Mesendoderm (in vitro differentiated cells): ENCODE measurements around the gene MFSD11.
"Not testable (repeated sequence)": the region's sequence is repeated elsewhere in the genome, so short reads cannot be mapped to it uniquely, and the experiment has no call there.

Source experiments
- DNase-seq: peaks from one replicate; pipeline ENCODE4 v3.0.0; 2013
- H2AK5ac ChIP-seq: 2 replicates; pipeline ENCODE4 v1.6.1; 2013; ENCODE audit warnings: low read length, inconsistent platforms
- H2BK120ac ChIP-seq: 2 replicates; pipeline ENCODE4 v1.6.1; 2013; ENCODE audit warnings: low read depth, mild to moderate bottlenecking, low read length, moderate library complexity, mixed read lengths
- H2BK15ac ChIP-seq: replicated peaks from 2 replicates; pipeline ENCODE4 v1.6.1; 2013; ENCODE audit warnings: low read depth, mild to moderate bottlenecking, moderate library complexity
- H2BK5ac ChIP-seq: 2 replicates; pipeline ENCODE4 v1.6.1; 2013; ENCODE audit warnings: low read length, inconsistent platforms
- H3K18ac ChIP-seq: 2 replicates; pipeline ENCODE4 v1.6.1; 2013; ENCODE audit warnings: mild to moderate bottlenecking, low read length, mixed read lengths
- H3K23ac ChIP-seq: one replicate; pipeline ENCODE4 v1.6.1; 2013; ENCODE audit warnings: low read length
- H3K27ac ChIP-seq: 2 replicates; pipeline ENCODE4 v1.5.1; 2013; ENCODE audit warnings: low read depth, mild to moderate bottlenecking, inconsistent platforms, low read length, moderate library complexity
- H3K27me3 ChIP-seq: 2 replicates; pipeline ENCODE4 v1.6.1; 2013; ENCODE audit warnings: low read length, control low read depth, mild to moderate bottlenecking, inconsistent platforms; ENCODE audit not compliant: insufficient read depth, poor library complexity
- H3K36me3 ChIP-seq: 2 replicates; pipeline ENCODE4 v1.6.1; 2013; ENCODE audit warnings: low read length, inconsistent platforms; ENCODE audit not compliant: control insufficient read depth, insufficient read depth
- H3K4ac ChIP-seq: one replicate; pipeline ENCODE4 v1.6.1; 2013; ENCODE audit warnings: low read depth, mild to moderate bottlenecking, low read length, moderate library complexity
- H3K4me1 ChIP-seq: 2 replicates; pipeline ENCODE4 v1.6.1; 2013; ENCODE audit warnings: low read depth, low read length, inconsistent platforms; ENCODE audit not compliant: control insufficient read depth
- H3K4me2 ChIP-seq: 2 replicates; pipeline ENCODE4 v1.6.1; 2013; ENCODE audit warnings: low read length
- H3K4me3 ChIP-seq: 2 replicates; pipeline ENCODE4 v1.5.1; 2013; ENCODE audit warnings: mild to moderate bottlenecking, low read length
- H3K56ac ChIP-seq: one replicate; pipeline ENCODE4 v1.6.1; 2013; ENCODE audit warnings: low read length
- H3K79me1 ChIP-seq: 2 replicates; pipeline ENCODE4 v1.6.1; 2013; ENCODE audit warnings: low read length, inconsistent platforms
- H3K79me2 ChIP-seq: 2 replicates; pipeline ENCODE4 v1.6.1; 2013; ENCODE audit warnings: mild to moderate bottlenecking, low read length; ENCODE audit not compliant: control insufficient read depth, insufficient read depth
- H3K9ac ChIP-seq: 2 replicates; pipeline ENCODE4 v1.6.1; 2013; ENCODE audit warnings: low read length, inconsistent platforms
- H4K5ac ChIP-seq: one replicate; pipeline ENCODE4 v1.6.1; 2013; ENCODE audit warnings: low read length
- H4K8ac ChIP-seq: one replicate; pipeline ENCODE4 v1.6.1; 2013; ENCODE audit warnings: low read depth, mild to moderate bottlenecking, control low read depth, low read length, moderate library complexity
- WGBS: extraction: QIAGEN DNeasy Blood & Tissue Kit; methylation state at CpG from one replicate; pipeline ENCODE4 v1.1.7; 2013; ENCODE audit warnings: low lambda C conversion rate, missing lambda C conversion rate; ENCODE audit not compliant: insufficient coverage; ENCODE audit errors: extremely low coverage; 5-methylcytosine and 5-hydroxymethylcytosine counted together

Gene MFSD11

GRCh38 chr17:76706817-76707216 is 31.1 kb upstream of the MFSD11 start:
- H3K4ac ChIP-seq: no peak overlapping the region

DNA sequence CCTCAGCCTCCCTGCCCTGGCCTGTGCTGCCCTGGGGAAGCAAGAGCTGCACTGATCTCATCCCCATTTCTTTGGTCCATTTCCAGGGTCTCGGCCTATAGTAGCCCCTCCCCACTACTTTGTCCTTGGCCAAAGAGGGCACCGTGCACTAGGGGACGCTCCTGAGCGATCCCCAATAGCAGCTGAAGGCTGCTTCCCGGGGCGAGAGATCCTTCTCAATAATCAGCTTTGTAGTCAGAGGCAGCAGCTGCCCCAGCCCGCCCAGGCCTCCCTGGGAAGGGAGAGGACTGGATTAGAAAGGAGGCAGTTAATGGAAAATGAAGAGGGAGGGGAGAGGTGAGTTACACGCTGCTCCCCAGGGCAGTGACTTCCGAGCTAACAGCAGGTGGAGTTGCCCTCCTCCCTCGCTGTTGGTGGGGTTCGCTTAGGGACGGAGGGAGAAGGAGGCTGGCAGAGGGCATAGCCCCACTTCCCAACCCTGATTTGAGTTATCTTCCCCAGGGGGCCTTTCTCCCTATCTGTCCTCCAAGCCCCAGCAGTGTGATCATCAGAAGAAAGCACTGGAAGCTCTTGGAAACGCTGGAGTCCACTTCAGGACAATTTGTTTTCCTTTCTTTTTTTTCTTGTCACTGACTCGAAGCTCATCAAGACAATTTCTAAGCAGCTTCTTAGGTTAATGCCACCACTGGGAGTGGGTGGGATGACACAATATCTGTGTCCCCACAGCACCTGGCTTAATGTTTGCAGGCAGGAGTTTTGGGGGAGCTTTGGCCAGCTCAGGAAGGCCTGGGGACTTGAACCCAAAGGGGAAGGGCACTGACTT is 29.7 kb upstream of the MFSD11 start:
- H3K36me3 ChIP-seq: no peaks in the 10 kb centered on the region
- H4K5ac ChIP-seq: no peak overlapping the region
- no peak overlapping the region for H4K8ac ChIP-seq
- H3K4me3 ChIP-seq: no peak overlapping the region
- H3K27me3 ChIP-seq: peaks cover 3% of the 10 kb centered on the region
- peak overlapping the region; percentile 69 for H3K56ac ChIP-seq
- H3K79me1 ChIP-seq: no peaks in the 10 kb centered on the region
- peak; percentile 92 for DNase-seq
- peaks cover 10% of the 10 kb centered on the region for H3K4me1 ChIP-seq
- H2AK5ac ChIP-seq: no peak overlapping the region
- no peak overlapping the region for H2BK120ac ChIP-seq
- H3K4ac ChIP-seq: no peak overlapping the region
- no peaks in the 10 kb centered on the region for H3K79me2 ChIP-seq
- H2BK5ac ChIP-seq: no peak overlapping the region
- no CpG with 5 or more reads among the region's 14 CpGs for WGBS
- H2BK15ac ChIP-seq: no peak overlapping the region
- H3K18ac ChIP-seq: no peak overlapping the region
- peak overlapping the region; percentile 24 for H3K9ac ChIP-seq
- H3K23ac ChIP-seq: no peak overlapping the region
- H3K4me2 ChIP-seq: peak overlapping the region; percentile 19
- no peak overlapping the region for H3K27ac ChIP-seq

More at GRCh38 chr17:76706817-76707216, 31.1 kb upstream of the MFSD11 start:
- H3K9ac ChIP-seq: no peak overlapping the region
- no peak overlapping the region for H4K5ac ChIP-seq
- H2BK120ac ChIP-seq: no peak overlapping the region
- H3K4me2 ChIP-seq: no peak overlapping the region
- peaks cover 3% of the 10 kb centered on the region for H3K27me3 ChIP-seq
- no peak for DNase-seq
- no peaks in the 10 kb centered on the region for H3K79me2 ChIP-seq
- no peak overlapping the region for H2BK15ac ChIP-seq
- no peaks in the 10 kb centered on the region for H3K79me1 ChIP-seq
- no peaks in the 10 kb centered on the region for H3K36me3 ChIP-seq
- WGBS: no CpG with 5 or more reads among the region's 3 CpGs
- H3K4me1 ChIP-seq: peaks cover 10% of the 10 kb centered on the region
- H4K8ac ChIP-seq: no peak overlapping the region
- no peak overlapping the region for H3K27ac ChIP-seq
- H3K23ac ChIP-seq: no peak overlapping the region
- no peak overlapping the region for H3K4me3 ChIP-seq
- no peak overlapping the region for H3K18ac ChIP-seq
- no peak overlapping the region for H2BK5ac ChIP-seq
- no peak overlapping the region for H2AK5ac ChIP-seq
- H3K56ac ChIP-seq: no peak overlapping the region

DNA sequence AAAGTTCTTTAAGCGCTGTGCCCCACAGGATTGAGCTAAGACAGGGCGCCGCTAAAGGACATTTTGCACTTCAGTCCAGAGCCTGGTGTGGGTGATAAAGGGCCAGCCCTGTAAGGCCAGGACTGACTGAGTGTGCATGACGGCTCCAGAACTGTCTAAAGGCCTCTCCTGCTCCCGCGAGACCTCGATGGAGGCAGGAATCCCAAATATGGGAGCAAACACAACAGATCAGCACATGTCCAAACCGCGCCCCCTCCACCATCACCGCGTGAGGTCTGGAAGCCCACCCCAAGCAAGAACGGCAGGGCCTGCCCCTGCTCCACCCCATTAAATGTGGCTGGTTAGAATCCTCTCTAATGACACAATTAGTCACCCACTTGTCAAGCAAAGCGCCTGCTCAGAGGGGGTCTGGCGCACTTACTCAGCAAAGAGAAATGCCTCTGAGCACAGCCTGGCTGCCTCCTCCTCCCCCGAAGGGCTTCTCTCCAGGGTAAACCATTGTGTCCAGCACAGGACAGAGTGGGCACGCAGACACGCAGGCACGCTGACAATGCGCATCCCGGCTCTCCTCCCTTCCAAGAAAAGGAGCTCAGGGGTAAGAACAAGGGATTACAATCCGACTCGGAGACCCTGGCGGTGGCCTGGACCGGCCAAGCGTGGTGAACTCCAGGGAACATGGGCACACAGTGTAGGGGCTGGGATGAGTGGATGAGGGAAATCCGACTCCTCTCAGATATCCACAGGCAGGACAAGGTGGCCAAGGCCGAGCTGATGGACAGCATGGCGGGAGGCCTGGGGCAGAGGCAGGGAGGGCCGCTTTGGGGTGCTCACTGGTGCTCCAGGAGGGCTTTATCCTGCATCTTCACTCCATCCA is 28.6 kb upstream of the MFSD11 start:
- no peak overlapping the region for H4K5ac ChIP-seq
- H3K79me1 ChIP-seq: no peaks in the 10 kb centered on the region
- H3K79me2 ChIP-seq: no peaks in the 10 kb centered on the region
- no peak overlapping the region for H3K4ac ChIP-seq
- H3K27me3 ChIP-seq: peaks cover 3% of the 10 kb centered on the region
- H4K8ac ChIP-seq: no peak overlapping the region
- peak overlapping the region; percentile 22 for H2AK5ac ChIP-seq
- H3K18ac ChIP-seq: no peak overlapping the region
- H3K4me2 ChIP-seq: peak overlapping the region; percentile 61
- H3K56ac ChIP-seq: peak overlapping the region; percentile 88
- H3K36me3 ChIP-seq: no peaks in the 10 kb centered on the region
- peaks cover 10% of the 10 kb centered on the region for H3K4me1 ChIP-seq
- no peak overlapping the region for H2BK120ac ChIP-seq
- no CpG with 5 or more reads among the region's 29 CpGs for WGBS
- peak; percentile 89 for DNase-seq
- no peak overlapping the region for H2BK5ac ChIP-seq
- H3K23ac ChIP-seq: no peak overlapping the region
- no peak overlapping the region for H3K27ac ChIP-seq
- H3K4me3 ChIP-seq: no peak overlapping the region
- H3K9ac ChIP-seq: peak overlapping the region; percentile 74
- no peak overlapping the region for H2BK15ac ChIP-seq

- not testable (repeated sequence) for H3K27me3 ChIP-seq, H2BK120ac ChIP-seq, H2AK5ac ChIP-seq, H3K4ac ChIP-seq, H4K5ac ChIP-seq, H3K23ac ChIP-seq, H3K18ac ChIP-seq, H4K8ac ChIP-seq, H3K27ac ChIP-seq, H3K79me1 ChIP-seq, H3K79me2 ChIP-seq, H2BK5ac ChIP-seq, H3K36me3 ChIP-seq, H2BK15ac ChIP-seq
- Histone ChIP-seq H3K4me1 (peaks cover 10% of the 10 kb centered on the region), H3K4me2 (peak overlapping the region; percentile 61), H3K9ac (peak overlapping the region; percentile 74), H3K4me3 (peak overlapping the region; percentile 30), H3K56ac (peak overlapping the region; percentile 88)
- DNase-seq: peak; percentile 38
- no CpG with 5 or more reads among the region's 79 CpGs for WGBS
These were observed 27.7 kb upstream of the MFSD11 start for GRCh38 chr17:76709951-76710862.

DNA sequence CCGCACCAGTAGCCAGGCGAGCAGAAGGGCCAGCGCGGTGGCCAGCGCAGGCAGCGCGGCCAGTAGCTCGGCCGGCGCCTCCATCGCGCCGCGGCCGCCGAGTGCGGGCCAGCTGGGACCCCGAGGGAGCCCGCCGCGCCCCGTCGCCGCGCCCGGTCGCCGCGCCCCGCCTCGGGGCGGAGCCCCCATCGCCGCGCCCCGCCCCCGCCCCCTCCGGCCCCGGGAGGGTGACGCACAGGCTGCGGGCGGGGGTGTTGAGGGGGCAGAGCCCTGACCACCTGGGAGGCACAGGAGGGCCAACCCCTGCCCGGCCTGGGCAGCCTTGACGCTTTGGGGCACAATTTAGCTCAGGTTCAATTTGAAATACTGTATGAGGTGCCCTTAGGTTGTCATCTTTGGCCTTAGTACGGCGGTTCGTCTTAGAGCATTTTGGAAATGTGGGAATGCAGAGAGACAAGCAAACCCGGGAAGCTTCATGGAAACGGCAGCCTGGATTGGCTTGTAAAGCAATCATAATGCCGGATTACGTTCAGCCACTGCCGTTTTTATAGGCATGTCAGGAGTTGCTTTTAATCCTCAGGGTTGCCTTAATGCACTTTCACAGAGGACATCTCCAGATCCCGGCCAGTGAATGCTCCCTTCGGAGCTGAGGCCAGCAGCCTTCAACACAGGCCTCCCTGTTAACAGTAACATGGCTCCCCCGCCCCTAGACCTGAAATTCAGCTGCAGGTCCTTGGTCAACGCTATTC is 26.9 kb upstream of the MFSD11 start, which contains the start of gene MXRA7:
MXRA7 (minus strand) TSS at position 103 of the 749 bp plus-strand sequence; CDS start at position 84, 19 bp downstream.
- Histone ChIP-seq H3K4me3 (peak within 1 kb of the TSS; percentile 30), H3K4me2 (peak within 1 kb of the TSS; percentile 61), H3K4ac (no peak within 1 kb of the TSS), H4K5ac (no peak within 1 kb of the TSS), H3K27me3 (peaks cover 3% of the 10 kb centered on the region), H2BK15ac (no peak within 1 kb of the TSS), H3K18ac (no peak within 1 kb of the TSS), H3K23ac (peak within 1 kb of the TSS; percentile 24), H4K8ac (no peak within 1 kb of the TSS), H3K9ac (peak within 1 kb of the TSS; percentile 74), H2AK5ac (no peak within 1 kb of the TSS), H2BK120ac (no peak within 1 kb of the TSS), H3K27ac (no peak within 1 kb of the TSS), H2BK5ac (no peak within 1 kb of the TSS), H3K79me2 (no peaks in the 10 kb centered on the region), H3K36me3 (peaks cover 1% of the 10 kb centered on the region), H3K4me1 (peaks cover 10% of the 10 kb centered on the region), H3K56ac (peak within 1 kb of the TSS; percentile 88), H3K79me1 (no peaks in the 10 kb centered on the region)
- WGBS: no CpG with 5 or more reads among the region's 56 CpGs
- DNase-seq: peak; percentile 63
